ENCODE measurements around the gene FBXW7. TPM values are rescaled to one million over a fixed set of nuclear protein-coding genes. Genes with fewer than 3 reads are reported as not detected.

Gene FBXW7
- total RNA-seq, 4 donors from 2014 or later = 11.6 to 125 (median 49.5) TPM

DNA sequence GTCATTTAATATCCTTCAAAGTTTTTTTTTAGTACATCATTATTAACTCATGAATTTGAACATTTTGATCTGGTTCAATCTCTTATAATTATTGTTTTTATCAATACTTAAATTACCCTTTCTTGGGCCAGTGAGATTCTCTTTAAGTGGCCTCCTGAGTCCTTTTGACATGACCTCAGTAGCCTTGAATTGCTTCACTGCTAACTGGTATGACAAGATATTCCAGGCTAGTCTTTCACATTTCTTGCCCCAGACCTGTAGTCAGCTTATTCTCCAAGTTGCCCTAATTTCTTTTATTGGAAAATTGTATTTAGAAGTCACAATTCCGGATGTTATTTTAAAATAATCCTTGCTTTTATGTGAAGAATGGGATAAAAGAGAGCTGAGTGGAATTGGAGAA is 35.4 kb upstream of the FBXW7 start:
- Histone ChIP-seq H3K9me3 (no peaks in the 10 kb centered on the region), H3K4me3 (no peak overlapping the region), H3K36me3 (no peaks in the 10 kb centered on the region), H3K4me1 (peaks cover 0 to 13% (median 0%) of the 10 kb centered on the region in 4 donors), H3K27ac (no peak overlapping the region), H3K27me3 (no peaks in the 10 kb centered on the region)
- intact Hi-C loops (cut with DNase I; ENCODE audit: low total_unique reads) (no loop called here), in situ Hi-C loops (cut with MboI; ENCODE audit: low pct_ligation_motif_present in 1 of 4, low pct_unique_long_range_greater_than_20kb in 1 of 4, low sequenced_read_pairs in 3 of 4) (no loop called here)
- TF ChIP-seq EP300 (IDR thresholded peaks at IDR 0.05; ENCODE audit: low read depth) (no peak), POLR2AphosphoS5 (IDR thresholded peaks at IDR 0.05) (no peak), POLR2A (IDR thresholded peaks at IDR 0.05) (no peak), CTCF (IDR thresholded peaks at IDR 0.05) (no peak)
- no peak for DNase-seq
- 80 to 83% methylated on average over 1 of the region's 1 CpG for WGBS, 2 donors (ENCODE audit: low coverage in 1 of 2)

DNA sequence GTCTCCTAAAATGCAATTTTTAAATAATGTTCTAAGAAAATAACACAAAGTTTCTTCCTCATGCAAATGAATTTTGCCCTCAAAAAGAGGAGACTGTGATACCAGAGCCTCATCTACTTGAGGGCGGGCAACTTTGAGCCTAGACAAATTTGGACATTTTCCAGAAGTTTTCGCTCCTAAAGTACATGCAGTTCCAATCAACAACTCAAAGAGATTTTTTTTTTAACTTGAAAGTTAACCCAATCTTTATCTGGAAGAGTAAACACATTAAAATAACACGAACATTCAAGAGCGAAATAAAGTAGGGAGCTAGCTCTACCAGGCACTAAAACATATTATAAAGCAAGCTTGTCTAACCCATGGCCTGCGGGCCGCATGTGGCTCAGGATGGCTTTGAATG is 29.4 kb upstream of the FBXW7 start:
- H3K27ac ChIP-seq = no peak overlapping the region
- DNase-seq = no peak
- H3K27me3 ChIP-seq = no peaks in the 10 kb centered on the region
- no peaks in the 10 kb centered on the region for H3K4me1 ChIP-seq
- H3K9me3 ChIP-seq = no peaks in the 10 kb centered on the region
- WGBS, 2 donors (ENCODE audit: low coverage in 1 of 2) = 58 to 71% methylated on average over 6 of the region's 6 CpGs
- in situ Hi-C loops (cut with MboI; ENCODE audit: low pct_ligation_motif_present in 1 of 4, low pct_unique_long_range_greater_than_20kb in 1 of 4, low sequenced_read_pairs in 3 of 4) (no loop called here), intact Hi-C loops (cut with DNase I; ENCODE audit: low total_unique reads) (no loop called here)
- TF ChIP-seq POLR2A (IDR thresholded peaks at IDR 0.05) = no peak
- no peak for TF ChIP-seq POLR2AphosphoS5 (IDR thresholded peaks at IDR 0.05)
- TF ChIP-seq CTCF (IDR thresholded peaks at IDR 0.05) = no peak
- no peak for TF ChIP-seq EP300 (IDR thresholded peaks at IDR 0.05; ENCODE audit: low read depth)
- no peaks in the 10 kb centered on the region for H3K36me3 ChIP-seq
- H3K4me3 ChIP-seq = no peak overlapping the region

- no peak overlapping the region for H3K27ac ChIP-seq
- H3K36me3 ChIP-seq = no peaks in the 10 kb centered on the region
- DNase-seq = no peak
- intact Hi-C loops (cut with DNase I; ENCODE audit: low total_unique reads) (no loop called here), in situ Hi-C loops (cut with MboI; ENCODE audit: low pct_ligation_motif_present in 1 of 4, low pct_unique_long_range_greater_than_20kb in 1 of 4, low sequenced_read_pairs in 3 of 4) (no loop called here)
- H3K4me3 ChIP-seq = no peak overlapping the region
- WGBS, 2 donors (ENCODE audit: low coverage in 1 of 2) = 82% methylated on average over 3 of the region's 3 CpGs; no CpG with 5 or more reads in 1 of the 2 donors
- H3K4me1 ChIP-seq = no peaks in the 10 kb centered on the region
- H3K27me3 ChIP-seq = no peaks in the 10 kb centered on the region
- no peaks in the 10 kb centered on the region for H3K9me3 ChIP-seq
- no peak for TF ChIP-seq EP300 (IDR thresholded peaks at IDR 0.05; ENCODE audit: low read depth)
- TF ChIP-seq POLR2AphosphoS5 (IDR thresholded peaks at IDR 0.05) = no peak
- no peak for TF ChIP-seq POLR2A (IDR thresholded peaks at IDR 0.05)
- TF ChIP-seq CTCF (IDR thresholded peaks at IDR 0.05) = no peak
Measured at GRCh38 chr4:152564336-152564735, 28.4 kb upstream of the FBXW7 start.

GRCh38 chr4:152563209-152563608 is 27.3 kb upstream of the FBXW7 start:
- Histone ChIP-seq H3K4me3 (no peak overlapping the region), H3K9me3 (no peaks in the 10 kb centered on the region), H3K4me1 (no peaks in the 10 kb centered on the region), H3K27ac (no peak overlapping the region), H3K36me3 (no peaks in the 10 kb centered on the region), H3K27me3 (no peaks in the 10 kb centered on the region)
- DNase-seq = no peak
- WGBS, 2 donors (ENCODE audit: low coverage in 1 of 2) = 28 to 43% methylated on average over 2 of the region's 2 CpGs
- intact Hi-C loops (cut with DNase I; ENCODE audit: low total_unique reads) (no loop called here), in situ Hi-C loops (cut with MboI; ENCODE audit: low pct_ligation_motif_present in 1 of 4, low pct_unique_long_range_greater_than_20kb in 1 of 4, low sequenced_read_pairs in 3 of 4) (no loop called here)
- TF ChIP-seq EP300 (IDR thresholded peaks at IDR 0.05; ENCODE audit: low read depth) (no peak), POLR2AphosphoS5 (IDR thresholded peaks at IDR 0.05) (no peak), POLR2A (IDR thresholded peaks at IDR 0.05) (no peak), CTCF (IDR thresholded peaks at IDR 0.05) (no peak)

Measured in transverse colon (tissue), 4 donors.